Activated naive CD8-positive, alpha-beta T cell treated with anti-CD3 and anti-CD28 coated beads, Interleukin-2, amount 50 U/mL, for 24 hours (primary cell): ENCODE results near the gene ZNF540.
"Not testable (repeated sequence)": the region's sequence is repeated elsewhere in the genome, so short reads cannot be mapped to it uniquely, and the experiment has no call there.

Source experiments
- ATAC-seq: fragments of 150-1000 bp; cut with Tn5 transposase; one replicate; pipeline ENCODE4 v1.10.0; 2021
- DNase-seq: peaks from one replicate; pipeline ENCODE4 v3.0.0; 2021
- H3K27ac Mint-ChIP-seq: one replicate; pipeline ENCODE4 v1.8.0; 2021; ENCODE audit warnings: mild to moderate bottlenecking, mixed read lengths
- H3K27me3 Mint-ChIP-seq: one replicate; pipeline ENCODE4 v1.8.0; 2021; ENCODE audit warnings: mixed read lengths
- H3K36me3 Mint-ChIP-seq: one replicate; pipeline ENCODE4 v1.8.0; 2021; ENCODE audit warnings: low read depth, mixed read lengths
- H3K4me1 Mint-ChIP-seq: one replicate; pipeline ENCODE4 v1.8.0; 2021; ENCODE audit warnings: mixed read lengths
- H3K4me3 Mint-ChIP-seq: one replicate; pipeline ENCODE4 v1.8.0; 2021; ENCODE audit warnings: mild to moderate bottlenecking, moderate library complexity, mixed read lengths
- H3K9me3 Mint-ChIP-seq: one replicate; pipeline ENCODE4 v1.8.0; 2021; ENCODE audit warnings: mixed read lengths

ZNF540 gene

DNA sequence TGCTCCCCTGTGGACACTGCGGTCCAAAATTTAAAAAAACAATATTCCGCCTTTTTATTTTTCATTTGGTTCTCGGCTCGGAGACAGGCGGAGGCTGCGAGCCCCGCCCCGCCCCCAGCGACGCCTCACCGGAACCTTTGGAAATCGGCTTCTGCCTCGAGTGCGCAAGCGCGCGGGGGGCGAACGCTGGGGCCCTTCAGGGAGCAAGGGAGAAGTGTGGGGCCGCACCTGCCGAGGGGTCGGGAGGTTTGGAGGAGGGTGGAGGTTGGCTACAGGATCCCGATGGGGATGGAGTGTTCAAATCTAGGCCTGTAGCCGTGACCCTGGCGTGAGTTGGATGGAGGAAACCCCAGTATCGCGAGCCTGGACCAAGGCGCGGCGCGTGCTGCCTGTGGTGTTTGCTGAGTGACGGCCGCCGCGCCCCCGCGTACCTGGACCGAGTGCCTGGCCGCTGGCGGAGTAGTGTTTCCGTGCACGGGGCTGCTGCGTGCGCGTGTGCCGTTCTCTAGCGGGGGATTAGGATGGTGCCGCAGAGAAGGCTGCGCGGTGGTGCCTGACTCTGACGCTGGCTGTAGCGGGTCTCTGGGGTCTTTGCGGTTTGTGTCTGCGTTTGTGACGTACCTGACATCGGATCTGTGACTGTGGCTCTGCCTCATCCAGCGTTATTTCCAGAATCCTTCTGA is 61.2 kb downstream of the ZNF540 start:
- Mint-ChIP-seq H3K4me3 (peak overlapping the region; percentile 83), H3K4me1 (peaks cover 35% of the 10 kb centered on the region), H3K9me3 (peaks cover 25% of the 10 kb centered on the region), H3K36me3 (peaks cover 29% of the 10 kb centered on the region), H3K27ac (peak overlapping the region; percentile 94), H3K27me3 (no peaks in the 10 kb centered on the region)
- ATAC-seq: peak; percentile 80
- DNase-seq: peak; percentile 90

DNA sequence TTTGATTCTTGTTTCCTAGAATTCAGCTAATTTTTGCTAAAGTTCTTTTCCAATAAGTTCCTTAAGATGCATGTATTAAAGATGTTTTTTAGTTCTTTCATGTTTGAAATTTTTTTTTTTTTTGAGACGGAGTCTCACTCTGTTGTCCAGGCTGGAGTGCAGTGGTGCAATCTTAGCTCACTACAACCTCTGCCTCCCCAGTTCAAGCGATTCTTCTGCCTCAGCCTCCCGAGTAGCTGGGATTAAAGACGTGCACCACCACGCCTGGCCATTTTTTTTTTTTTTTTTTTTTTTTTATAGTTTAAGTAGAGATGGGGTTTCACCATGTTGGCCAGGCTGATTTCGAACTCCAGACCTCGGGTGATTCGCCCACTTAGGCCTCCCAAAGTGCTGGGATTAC is 62.5 kb downstream of the ZNF540 start:
- ATAC-seq, H3K27ac Mint-ChIP-seq, DNase-seq, H3K27me3 Mint-ChIP-seq: not testable (repeated sequence)
- Mint-ChIP-seq H3K4me3 (peak overlapping the region; percentile 83), H3K9me3 (peaks cover 31% of the 10 kb centered on the region), H3K4me1 (peaks cover 35% of the 10 kb centered on the region), H3K36me3 (peaks cover 24% of the 10 kb centered on the region)
